ENCODE measurements around the gene THAP8.
"Not testable (repeated sequence)": the region's sequence is repeated elsewhere in the genome, so short reads cannot be mapped to it uniquely, and the experiment has no call there.

The THAP8 gene

DNA sequence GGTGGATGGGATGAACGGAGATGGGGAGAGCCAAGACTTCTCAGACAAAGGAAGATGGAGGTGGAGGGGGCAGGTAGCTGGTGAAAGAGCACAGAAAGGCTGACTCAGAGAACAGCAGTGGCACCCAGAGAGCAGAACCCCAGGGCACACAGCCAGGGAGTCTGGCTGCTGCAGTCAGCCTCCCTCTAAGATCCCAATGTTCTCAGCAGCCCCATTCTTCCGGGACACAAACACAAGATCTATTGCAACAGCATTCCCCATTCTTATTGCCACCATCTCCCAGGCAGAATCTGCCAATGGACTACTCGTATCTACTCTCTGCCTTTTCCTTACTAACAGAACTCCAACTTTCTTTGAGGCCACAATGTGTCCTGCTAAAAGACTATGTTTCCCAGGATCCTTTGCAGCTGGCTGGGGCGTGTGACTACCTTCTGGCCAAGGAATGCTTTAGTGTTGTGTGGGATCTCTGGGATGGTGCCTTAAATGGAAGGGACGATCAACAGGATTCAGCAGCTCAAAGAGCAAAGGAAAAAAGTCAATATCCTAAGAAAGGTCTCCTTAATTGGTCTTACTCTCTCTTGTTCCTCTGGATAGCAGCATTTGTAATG, 7.5 kb downstream of the THAP8 start:
- H3K27me3 ChIP-seq (ENCODE audit: control insufficient read depth, insufficient read depth, low read length), result no peaks in the 10 kb centered on the region
- no peak overlapping the region for H3K9ac ChIP-seq (ENCODE audit: low read depth, low read length)
- H3K4me2 ChIP-seq (ENCODE audit: low read length), result no peak overlapping the region
- peaks cover 16% of the 10 kb centered on the region for H3K4me1 ChIP-seq (ENCODE audit: control insufficient read depth, insufficient read depth, low read length)
- H3K36me3 ChIP-seq (ENCODE audit: insufficient read depth, low read length), result no peaks in the 10 kb centered on the region
- H3K4me3 ChIP-seq (ENCODE audit: low read length), result no peak overlapping the region
- H3K9me3 ChIP-seq (replicated peaks; ENCODE audit: low read length), result no peaks in the 10 kb centered on the region

- Histone ChIP-seq H3K27me3 (ENCODE audit: control insufficient read depth, insufficient read depth, low read length) (no peaks in the 10 kb centered on the region), H3K9ac (ENCODE audit: low read depth, low read length) (no peak overlapping the region), H3K9me3 (replicated peaks; ENCODE audit: low read length) (no peaks in the 10 kb centered on the region), H3K4me1 (ENCODE audit: control insufficient read depth, insufficient read depth, low read length) (peaks cover 22% of the 10 kb centered on the region), H3K36me3 (ENCODE audit: insufficient read depth, low read length) (no peaks in the 10 kb centered on the region), H3K4me3 (ENCODE audit: low read length) (no peak overlapping the region), H3K4me2 (ENCODE audit: low read length) (no peak overlapping the region)
Measured at GRCh38 chr19:36043952-36044351, 10.1 kb downstream of the THAP8 start.

DNA sequence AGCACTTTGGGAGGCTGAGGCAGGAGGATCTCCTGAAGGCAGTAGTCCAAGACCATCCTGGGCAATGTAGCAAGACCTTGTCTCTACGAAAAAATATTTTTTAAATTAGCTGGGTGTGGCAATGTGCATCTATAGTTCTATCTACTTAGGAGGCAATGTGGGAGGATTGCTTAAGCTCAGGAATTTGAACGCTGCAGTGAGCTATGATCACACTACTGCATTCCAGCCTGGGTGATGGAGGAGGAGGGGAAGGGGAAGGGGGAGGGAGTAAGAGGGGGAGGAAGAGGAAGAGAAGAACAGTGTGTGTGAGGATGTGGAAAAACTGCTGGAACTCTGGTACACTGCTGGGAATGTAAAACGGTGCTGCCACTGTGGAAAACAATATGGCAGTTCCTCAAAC, 12.3 kb downstream of the THAP8 start:
- Histone ChIP-seq H3K4me2 (ENCODE audit: low read length) (peak overlapping the region; percentile 56), H3K27me3 (ENCODE audit: control insufficient read depth, insufficient read depth, low read length) (no peaks in the 10 kb centered on the region), H3K4me3 (ENCODE audit: low read length) (peak overlapping the region; percentile 21), H3K9ac (ENCODE audit: low read depth, low read length) (peak overlapping the region; percentile 25), H3K4me1 (ENCODE audit: control insufficient read depth, insufficient read depth, low read length) (peaks cover 22% of the 10 kb centered on the region), H3K36me3 (ENCODE audit: insufficient read depth, low read length) (no peaks in the 10 kb centered on the region), H3K9me3 (replicated peaks; ENCODE audit: low read length) (no peaks in the 10 kb centered on the region)

- not testable (repeated sequence) for H3K36me3 ChIP-seq (ENCODE audit: insufficient read depth, low read length); H3K4me3 ChIP-seq (ENCODE audit: low read length)
Measured at GRCh38 chr19:36041092-36041491, 13.0 kb downstream of the THAP8 start.

GRCh38 chr19:36040495-36040894, 13.6 kb downstream of the THAP8 start:
- H3K4me2 ChIP-seq (ENCODE audit: low read length), result no peak overlapping the region
- no peaks in the 10 kb centered on the region for H3K36me3 ChIP-seq (ENCODE audit: insufficient read depth, low read length)
- H3K9ac ChIP-seq (ENCODE audit: low read depth, low read length), result no peak overlapping the region
- H3K4me1 ChIP-seq (ENCODE audit: control insufficient read depth, insufficient read depth, low read length), result peaks cover 15% of the 10 kb centered on the region
- H3K9me3 ChIP-seq (replicated peaks; ENCODE audit: low read length), result no peaks in the 10 kb centered on the region
- no peaks in the 10 kb centered on the region for H3K27me3 ChIP-seq (ENCODE audit: control insufficient read depth, insufficient read depth, low read length)
- no peak overlapping the region for H3K4me3 ChIP-seq (ENCODE audit: low read length)

More at GRCh38 chr19:36041092-36041491, 13.0 kb downstream of the THAP8 start:
- H3K9me3 ChIP-seq (replicated peaks; ENCODE audit: low read length); H3K27me3 ChIP-seq (ENCODE audit: control insufficient read depth, insufficient read depth, low read length); H3K4me2 ChIP-seq (ENCODE audit: low read length); H3K9ac ChIP-seq (ENCODE audit: low read depth, low read length): not testable (repeated sequence)
- peaks cover 15% of the 10 kb centered on the region for H3K4me1 ChIP-seq (ENCODE audit: control insufficient read depth, insufficient read depth, low read length)

GRCh38 chr19:36032251-36033104, 21.6 kb downstream of the THAP8 start, which contains the start of gene CLIP3:
TSS of gene CLIP3 (minus strand) at chr19:36032873. CDS start at chr19:36032357, 516 bp downstream.
- Histone ChIP-seq H3K4me2 (ENCODE audit: low read length) (peak within 1 kb of the TSS; percentile 100), H3K4me3 (ENCODE audit: low read length) (peak within 1 kb of the TSS; percentile 79), H3K36me3 (ENCODE audit: insufficient read depth, low read length) (peaks cover 6% of the 10 kb centered on the region), H3K27me3 (ENCODE audit: control insufficient read depth, insufficient read depth, low read length) (no peaks in the 10 kb centered on the region), H3K4me1 (ENCODE audit: control insufficient read depth, insufficient read depth, low read length) (peaks cover 9% of the 10 kb centered on the region), H3K9me3 (replicated peaks; ENCODE audit: low read length) (no peaks in the 10 kb centered on the region), H3K9ac (ENCODE audit: low read depth, low read length) (peak within 1 kb of the TSS; percentile 85)

GRCh38 chr19:36031308-36031707, 22.8 kb downstream of the THAP8 start:
- H3K4me2 ChIP-seq (ENCODE audit: low read length), result no peak overlapping the region
- no peaks in the 10 kb centered on the region for H3K27me3 ChIP-seq (ENCODE audit: control insufficient read depth, insufficient read depth, low read length)
- H3K9ac ChIP-seq (ENCODE audit: low read depth, low read length), result no peak overlapping the region
- H3K4me3 ChIP-seq (ENCODE audit: low read length), result no peak overlapping the region
- peaks cover 18% of the 10 kb centered on the region for H3K36me3 ChIP-seq (ENCODE audit: insufficient read depth, low read length)
- H3K4me1 ChIP-seq (ENCODE audit: control insufficient read depth, insufficient read depth, low read length), result peaks cover 9% of the 10 kb centered on the region
- no peaks in the 10 kb centered on the region for H3K9me3 ChIP-seq (replicated peaks; ENCODE audit: low read length)

DNA sequence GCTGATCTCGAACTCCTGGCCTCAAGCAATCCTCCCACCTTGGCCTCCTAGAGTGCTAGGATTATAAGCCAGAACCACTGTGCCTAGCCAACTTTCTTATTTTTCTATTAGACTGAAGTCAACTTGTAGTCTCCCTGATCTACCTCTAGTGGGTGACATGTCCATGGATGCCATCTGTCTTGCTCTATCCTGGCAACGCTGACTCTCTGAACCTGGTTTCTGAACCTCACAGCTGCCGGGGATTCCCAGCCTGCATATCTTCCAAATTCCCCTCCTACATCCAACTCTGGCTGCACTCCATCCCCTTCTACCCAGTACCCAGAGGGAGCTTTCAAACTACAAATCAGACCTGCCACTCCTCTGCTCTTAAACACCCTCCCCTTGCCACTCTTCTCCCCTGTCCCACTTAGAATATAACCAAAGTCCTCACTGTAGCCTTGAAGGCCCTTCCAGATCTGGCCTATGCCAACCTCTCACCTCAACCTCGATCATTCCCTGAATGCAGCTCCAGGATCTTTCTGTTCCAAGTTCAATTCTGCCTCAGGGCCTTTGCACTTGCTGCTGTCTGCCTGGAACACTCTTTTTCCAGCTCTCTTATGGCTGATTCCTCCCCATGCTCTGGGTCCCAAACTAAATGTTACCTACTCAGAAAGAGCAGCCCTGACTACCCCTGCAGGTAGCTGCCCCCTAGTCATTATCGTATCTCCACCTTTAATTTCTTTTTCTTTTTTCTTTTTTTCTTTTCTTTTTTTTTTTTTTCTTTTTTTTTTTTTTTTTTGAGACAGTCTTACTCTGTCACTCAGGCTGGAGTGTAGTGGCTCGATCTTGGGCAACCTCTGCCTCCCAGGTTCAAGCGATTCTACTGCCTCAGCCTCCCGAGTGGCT, 23.6 kb downstream of the THAP8 start:
- H3K4me3 ChIP-seq (ENCODE audit: low read length), result no peak overlapping the region
- no peak overlapping the region for H3K9ac ChIP-seq (ENCODE audit: low read depth, low read length)
- no peak overlapping the region for H3K4me2 ChIP-seq (ENCODE audit: low read length)
- peaks cover 9% of the 10 kb centered on the region for H3K4me1 ChIP-seq (ENCODE audit: control insufficient read depth, insufficient read depth, low read length)
- H3K27me3 ChIP-seq (ENCODE audit: control insufficient read depth, insufficient read depth, low read length), result no peaks in the 10 kb centered on the region
- peaks cover 19% of the 10 kb centered on the region for H3K36me3 ChIP-seq (ENCODE audit: insufficient read depth, low read length)
- H3K9me3 ChIP-seq (replicated peaks; ENCODE audit: low read length), result no peaks in the 10 kb centered on the region

DNA sequence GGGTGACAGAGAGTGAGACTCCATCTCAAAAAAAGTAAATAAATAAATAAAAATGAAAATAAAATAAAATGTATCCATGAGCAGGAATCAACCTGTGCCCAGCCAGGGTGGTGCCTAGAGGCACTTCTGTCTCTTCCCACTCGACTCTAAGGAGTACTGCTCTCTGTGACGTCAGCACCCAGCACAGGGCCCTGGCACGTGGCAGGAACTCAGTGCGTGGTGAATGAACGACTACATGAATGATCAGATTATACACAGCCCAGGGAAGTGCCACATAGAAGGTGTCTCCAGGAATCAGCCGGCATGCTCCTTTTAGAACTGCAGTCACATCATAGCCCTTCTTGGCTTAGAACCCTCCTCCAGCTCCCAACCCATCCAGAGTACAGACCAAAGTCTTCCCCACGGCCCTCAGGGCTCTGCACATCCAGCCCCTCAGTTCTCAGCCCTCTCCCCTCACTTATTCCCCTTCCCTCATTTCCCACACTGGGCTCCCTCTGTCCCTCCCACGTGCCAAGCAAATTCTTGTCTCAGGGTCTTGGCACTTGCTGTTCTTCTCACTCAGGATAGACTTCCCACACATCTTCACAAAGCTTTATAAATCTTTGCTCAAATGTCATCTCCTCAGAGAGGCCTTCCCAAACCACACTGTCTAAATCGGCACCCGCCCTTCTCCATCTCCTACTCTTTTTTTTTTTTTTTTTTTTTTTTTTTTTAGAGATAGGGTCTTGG, 25.6 kb downstream of the THAP8 start:
- H3K27me3 ChIP-seq (ENCODE audit: control insufficient read depth, insufficient read depth, low read length), result no peaks in the 10 kb centered on the region
- H3K4me1 ChIP-seq (ENCODE audit: control insufficient read depth, insufficient read depth, low read length), result peaks cover 9% of the 10 kb centered on the region
- no peak overlapping the region for H3K4me3 ChIP-seq (ENCODE audit: low read length)
- H3K9me3 ChIP-seq (replicated peaks; ENCODE audit: low read length), result no peaks in the 10 kb centered on the region
- H3K9ac ChIP-seq (ENCODE audit: low read depth, low read length), result no peak overlapping the region
- peaks cover 31% of the 10 kb centered on the region for H3K36me3 ChIP-seq (ENCODE audit: insufficient read depth, low read length)
- H3K4me2 ChIP-seq (ENCODE audit: low read length), result no peak overlapping the region

DNA sequence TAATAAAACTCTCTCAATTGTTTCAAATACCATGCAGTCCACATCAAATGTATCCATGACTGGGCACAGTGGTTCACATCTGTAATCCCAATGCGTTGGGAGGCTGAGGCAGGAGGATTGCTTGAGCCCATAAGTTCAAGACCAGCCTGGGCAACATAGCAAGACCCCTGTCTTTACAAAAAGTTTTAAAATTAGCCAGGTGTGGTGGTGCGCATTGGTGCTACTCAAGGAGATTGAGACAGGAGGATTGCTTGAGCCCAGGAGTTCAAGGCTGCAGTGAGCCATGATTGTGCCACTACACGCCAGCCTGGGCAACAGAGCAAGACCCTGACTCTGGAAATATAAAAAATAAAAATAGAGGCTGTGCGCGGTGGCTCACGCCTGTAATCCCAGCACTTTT, 26.4 kb downstream of the THAP8 start:
- H3K36me3 ChIP-seq (ENCODE audit: insufficient read depth, low read length), result peaks cover 37% of the 10 kb centered on the region
- no peaks in the 10 kb centered on the region for H3K9me3 ChIP-seq (replicated peaks; ENCODE audit: low read length)
- no peak overlapping the region for H3K9ac ChIP-seq (ENCODE audit: low read depth, low read length)
- peaks cover 3% of the 10 kb centered on the region for H3K4me1 ChIP-seq (ENCODE audit: control insufficient read depth, insufficient read depth, low read length)
- no peak overlapping the region for H3K4me3 ChIP-seq (ENCODE audit: low read length)
- no peak overlapping the region for H3K4me2 ChIP-seq (ENCODE audit: low read length)
- H3K27me3 ChIP-seq (ENCODE audit: control insufficient read depth, insufficient read depth, low read length), result no peaks in the 10 kb centered on the region
